ENCODE results near the gene FSTL4. TPM values are rescaled to one million over a fixed set of nuclear protein-coding genes. Genes with fewer than 3 reads are reported as not detected.

Gene FSTL4
- total RNA-seq, 1 experiment from 2014 or later = not detected

DNA sequence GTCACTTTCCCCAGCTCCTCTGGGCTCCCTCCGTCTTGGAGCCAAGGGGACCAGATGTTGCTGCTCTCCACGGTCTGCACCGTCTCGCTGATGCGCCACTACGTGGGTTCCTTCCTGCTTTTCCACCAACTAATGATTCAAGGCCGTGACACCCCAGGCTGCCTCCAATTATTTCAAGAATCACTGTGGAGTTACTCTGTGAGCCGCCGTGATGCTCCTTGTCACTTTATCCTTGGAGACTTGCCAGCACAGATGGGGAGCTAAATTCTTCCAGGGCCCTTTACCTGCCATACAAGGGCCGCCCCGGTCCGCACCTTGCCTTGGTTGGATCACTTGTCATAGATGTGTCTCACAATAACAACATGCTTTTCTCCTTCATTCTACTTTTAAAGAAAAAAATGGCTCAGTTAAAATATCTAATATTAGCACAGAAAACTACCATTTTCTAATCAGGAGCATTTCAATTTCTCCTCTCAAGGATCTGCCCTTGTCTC is 202.0 kb downstream of the FSTL4 start:
- Histone ChIP-seq H3K79me2 (ENCODE audit: low read depth) (no peaks in the 10 kb centered on the region), H3K27ac (no peak overlapping the region), H2AFZ (no peak overlapping the region), H3F3A (ENCODE audit: insufficient read depth, low read depth) (peaks cover 14% of the 10 kb centered on the region; the same call in 1 of the 2 replicates), H3K36me3 (ENCODE audit: low read depth) (no peaks in the 10 kb centered on the region), H4K20me1 (ENCODE audit: insufficient read depth) (no peaks in the 10 kb centered on the region), H3K9me2 (ENCODE audit: insufficient read depth) (no peaks in the 10 kb centered on the region), H3K4me1 (replicated peaks; ENCODE audit: insufficient read depth) (peaks cover 18% of the 10 kb centered on the region), H3K4me3 (no peak overlapping the region), H3K4me2 (no peak overlapping the region), H3K9me3 (ENCODE audit: insufficient read depth, low read depth) (no peaks in the 10 kb centered on the region), H3K27me3 (ENCODE audit: insufficient read depth, low read depth) (no peaks in the 10 kb centered on the region)
- intact Hi-C loops (cut with micrococcal nuclease; ENCODE audit: unreplicated experiment) = no loop called here
- ChIA-PET CTCF (no interaction called here), POLR2A (ENCODE audit: unreplicated experiment) (interaction anchor here (0.6 kb wide), 1 partner anchor 1023 kb away, joined by 4 read pairs; no protein-coding TSS in a partner anchor)
- no TSS peak for BruUV-seq (replicated peaks)
- TF ChIP-seq, protein P1, sequence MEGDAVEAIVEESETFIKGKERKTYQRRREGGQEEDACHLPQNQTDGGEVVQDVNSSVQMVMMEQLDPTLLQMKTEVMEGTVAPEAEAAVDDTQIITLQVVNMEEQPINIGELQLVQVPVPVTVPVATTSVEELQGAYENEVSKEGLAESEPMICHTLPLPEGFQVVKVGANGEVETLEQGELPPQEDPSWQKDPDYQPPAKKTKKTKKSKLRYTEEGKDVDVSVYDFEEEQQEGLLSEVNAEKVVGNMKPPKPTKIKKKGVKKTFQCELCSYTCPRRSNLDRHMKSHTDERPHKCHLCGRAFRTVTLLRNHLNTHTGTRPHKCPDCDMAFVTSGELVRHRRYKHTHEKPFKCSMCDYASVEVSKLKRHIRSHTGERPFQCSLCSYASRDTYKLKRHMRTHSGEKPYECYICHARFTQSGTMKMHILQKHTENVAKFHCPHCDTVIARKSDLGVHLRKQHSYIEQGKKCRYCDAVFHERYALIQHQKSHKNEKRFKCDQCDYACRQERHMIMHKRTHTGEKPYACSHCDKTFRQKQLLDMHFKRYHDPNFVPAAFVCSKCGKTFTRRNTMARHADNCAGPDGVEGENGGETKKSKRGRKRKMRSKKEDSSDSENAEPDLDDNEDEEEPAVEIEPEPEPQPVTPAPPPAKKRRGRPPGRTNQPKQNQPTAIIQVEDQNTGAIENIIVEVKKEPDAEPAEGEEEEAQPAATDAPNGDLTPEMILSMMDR (conservative IDR thresholded peaks at IDR 0.05) = no peak
- TF ChIP-seq EZH2 (IDR thresholded peaks at IDR 0.05; ENCODE audit: low read depth) = no peak
- DNase-seq = no peak

DNA sequence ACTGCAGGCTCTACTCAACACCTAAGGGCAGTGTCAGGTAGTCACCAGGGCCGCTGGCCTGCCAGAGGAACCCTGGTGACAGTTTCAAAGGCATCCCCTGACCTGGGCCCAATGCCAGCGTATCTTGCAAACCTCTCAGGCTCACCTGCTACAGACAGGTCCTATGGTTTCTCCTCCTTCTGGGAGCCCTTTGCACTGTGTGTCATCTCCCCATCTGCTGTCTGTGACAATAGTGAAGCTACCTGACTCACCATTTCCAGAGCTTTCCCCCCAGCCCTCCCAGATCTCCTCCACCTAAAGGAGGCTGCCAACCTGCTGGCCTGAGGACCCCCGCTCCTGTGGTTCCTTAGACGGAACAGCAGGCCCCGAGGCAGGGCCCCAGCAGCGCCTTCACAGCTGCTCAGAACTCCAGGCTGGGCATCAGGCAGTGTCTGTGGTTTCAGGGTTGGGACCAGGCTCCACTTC is 203.1 kb downstream of the FSTL4 start:
- H3K9me3 ChIP-seq (ENCODE audit: insufficient read depth, low read depth) = no peaks in the 10 kb centered on the region
- H3K27me3 ChIP-seq (ENCODE audit: insufficient read depth, low read depth) = no peaks in the 10 kb centered on the region
- POLR2A ChIA-PET (ENCODE audit: unreplicated experiment) = no interaction called here
- TF ChIP-seq, protein P1 (conservative IDR thresholded peaks at IDR 0.05) = no peak
- no peak for TF ChIP-seq EZH2 (IDR thresholded peaks at IDR 0.05; ENCODE audit: low read depth)
- H3F3A ChIP-seq (ENCODE audit: insufficient read depth, low read depth) = peaks cover 14% of the 10 kb centered on the region; the same call in 1 of the 2 replicates
- H3K4me3 ChIP-seq = no peak overlapping the region
- DNase-seq = no peak
- CTCF ChIA-PET = no interaction called here
- H3K4me2 ChIP-seq = no peak overlapping the region
- H3K79me2 ChIP-seq (ENCODE audit: low read depth) = no peaks in the 10 kb centered on the region
- intact Hi-C loops (cut with micrococcal nuclease; ENCODE audit: unreplicated experiment) = no loop called here
- H2AFZ ChIP-seq = no peak overlapping the region
- H3K4me1 ChIP-seq (replicated peaks; ENCODE audit: insufficient read depth) = peaks cover 18% of the 10 kb centered on the region
- H3K9me2 ChIP-seq (ENCODE audit: insufficient read depth) = no peaks in the 10 kb centered on the region
- no peak overlapping the region for H3K27ac ChIP-seq
- H4K20me1 ChIP-seq (ENCODE audit: insufficient read depth) = no peaks in the 10 kb centered on the region
- H3K36me3 ChIP-seq (ENCODE audit: low read depth) = no peaks in the 10 kb centered on the region
- BruUV-seq (replicated peaks) = no TSS peak

DNA sequence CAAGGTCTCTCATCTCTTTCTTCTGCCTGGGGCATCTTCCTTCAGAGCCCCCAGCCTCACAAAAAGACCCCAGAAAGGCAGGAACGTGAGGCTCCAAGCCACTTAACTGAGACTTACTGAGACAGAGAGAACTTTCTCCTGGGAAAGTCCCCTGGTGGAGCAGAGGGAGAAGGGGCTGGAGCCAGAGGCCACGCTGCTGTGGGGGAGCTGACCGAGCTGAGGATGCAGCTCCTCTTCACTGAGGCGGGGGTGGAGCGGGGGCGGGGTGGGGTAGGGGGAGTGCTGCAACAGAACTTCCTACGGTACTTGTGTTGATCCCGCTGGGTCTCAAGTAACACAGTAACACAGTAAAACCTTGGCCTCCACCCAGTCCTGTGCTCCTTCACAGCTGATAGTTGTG is 204.0 kb downstream of the FSTL4 start:
- BruUV-seq (replicated peaks) = no TSS peak
- Histone ChIP-seq H3F3A (ENCODE audit: insufficient read depth, low read depth) (peaks cover 14% of the 10 kb centered on the region; the same call in 1 of the 2 replicates), H3K4me1 (replicated peaks; ENCODE audit: insufficient read depth) (peaks cover 18% of the 10 kb centered on the region), H3K36me3 (ENCODE audit: low read depth) (no peaks in the 10 kb centered on the region), H3K9me2 (ENCODE audit: insufficient read depth) (no peaks in the 10 kb centered on the region), H3K9me3 (ENCODE audit: insufficient read depth, low read depth) (no peaks in the 10 kb centered on the region), H3K4me3 (no peak overlapping the region), H3K79me2 (ENCODE audit: low read depth) (no peaks in the 10 kb centered on the region), H3K4me2 (no peak overlapping the region), H3K27ac (no peak overlapping the region), H4K20me1 (ENCODE audit: insufficient read depth) (no peaks in the 10 kb centered on the region), H3K27me3 (ENCODE audit: insufficient read depth, low read depth) (no peaks in the 10 kb centered on the region), H2AFZ (no peak overlapping the region)
- TF ChIP-seq, protein P1 (conservative IDR thresholded peaks at IDR 0.05) = no peak
- no peak for TF ChIP-seq EZH2 (IDR thresholded peaks at IDR 0.05; ENCODE audit: low read depth)
- CTCF ChIA-PET = no interaction called here
- no peak for DNase-seq
- intact Hi-C loops (cut with micrococcal nuclease; ENCODE audit: unreplicated experiment) = no loop called here
- POLR2A ChIA-PET (ENCODE audit: unreplicated experiment) = no interaction called here
